GM19438 (cell line): ENCODE measurements around the gene DOCK7.
A peak's percentile ranks its signal among the peaks of the same experiment; 100 is the strongest.
"Not testable (repeated sequence)": the region's sequence is repeated elsewhere in the genome, so short reads cannot be mapped to it uniquely, and the experiment has no call there.

Source experiments
- ATAC-seq: cut with Tn5 transposase; IDR thresholded peaks from one replicate; pipeline ENCODE4 v1.9.1; 2021; ENCODE audit warnings: low read depth; ENCODE audit not compliant: unreplicated experiment

The DOCK7 gene

GRCh38 chr1:62539028-62539447 lies 149.1 kb downstream of the DOCK7 start:
- no peak for ATAC-seq

GRCh38 chr1:62536865-62537264 lies 151.3 kb downstream of the DOCK7 start:
- no peak for ATAC-seq

DNA sequence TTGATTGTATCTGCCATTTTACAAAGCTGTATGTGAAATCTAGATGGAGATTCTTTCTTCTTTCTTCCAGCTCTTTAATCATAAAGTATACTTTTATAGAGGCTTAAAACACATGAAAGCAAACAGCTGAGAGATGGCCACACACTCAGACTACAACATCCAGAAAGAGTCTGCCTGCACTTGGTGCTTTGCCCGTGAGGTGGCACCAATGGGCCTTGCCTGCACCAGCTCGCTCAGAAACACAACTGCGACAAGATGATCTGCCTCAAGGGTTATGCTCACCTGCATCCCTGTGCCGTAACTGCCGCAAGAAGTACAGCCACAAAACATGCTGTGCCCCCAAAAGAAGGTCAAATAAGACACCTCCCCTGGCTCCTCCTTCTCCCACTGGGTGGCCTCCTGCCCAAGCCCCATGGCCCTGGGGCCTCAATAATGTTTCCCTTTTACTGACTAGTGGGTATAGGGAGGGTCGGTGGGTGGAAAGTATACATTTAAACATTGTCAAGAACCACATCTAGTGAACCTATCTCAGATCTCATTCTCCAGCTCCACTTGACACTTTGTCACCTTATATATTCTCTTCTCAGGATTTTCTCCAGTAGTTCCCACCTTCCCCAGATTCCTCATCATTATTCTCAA lies 157.6 kb downstream of the DOCK7 start:
- ATAC-seq = peak; percentile 55

GRCh38 chr1:62529227-62529626 lies 159.0 kb downstream of the DOCK7 start:
- no peak for ATAC-seq

DNA sequence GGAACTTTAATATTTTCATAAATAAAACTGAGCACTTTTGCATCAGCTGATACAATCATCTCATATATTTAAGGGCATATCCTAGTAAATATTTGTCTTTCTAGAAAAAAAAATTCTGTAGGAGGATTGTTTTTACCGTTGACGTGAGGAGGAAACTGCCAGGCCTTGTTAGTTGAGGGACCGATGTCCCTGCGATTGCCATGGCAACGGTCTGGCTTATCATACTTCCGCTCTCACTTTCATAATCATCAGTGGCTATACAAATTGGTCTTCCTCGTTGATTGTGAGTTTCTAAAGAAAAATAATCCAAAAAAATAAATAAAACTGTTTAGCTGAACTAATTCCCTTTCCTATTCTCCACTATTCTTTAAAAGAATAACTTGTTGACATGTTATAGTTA lies 160.2 kb downstream of the DOCK7 start:
- peak; percentile 69 for ATAC-seq

- not testable (repeated sequence) for ATAC-seq
Measured at GRCh38 chr1:62527346-62527745, 160.8 kb downstream of the DOCK7 start.

GRCh38 chr1:62523860-62524259 lies 164.3 kb downstream of the DOCK7 start:
- no peak for ATAC-seq

DNA sequence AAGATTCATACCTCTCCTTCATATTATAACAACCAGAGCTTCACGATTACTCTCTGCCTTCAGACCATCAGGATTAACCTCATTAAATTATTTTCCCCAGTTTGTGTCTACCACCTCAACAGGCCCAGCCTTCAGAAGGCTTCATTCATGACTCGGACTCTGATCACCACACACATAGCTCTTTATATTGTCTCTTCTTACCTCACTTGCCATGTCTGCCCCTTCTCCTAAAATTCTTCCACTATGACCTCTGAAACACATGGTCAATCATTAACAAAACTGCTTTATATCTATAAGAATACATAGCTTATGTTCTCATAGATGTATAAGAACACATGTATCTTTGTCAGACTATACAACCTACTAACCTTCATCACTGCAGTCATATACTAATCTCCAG lies 171.6 kb downstream of the DOCK7 start:
- no peak for ATAC-seq

DNA sequence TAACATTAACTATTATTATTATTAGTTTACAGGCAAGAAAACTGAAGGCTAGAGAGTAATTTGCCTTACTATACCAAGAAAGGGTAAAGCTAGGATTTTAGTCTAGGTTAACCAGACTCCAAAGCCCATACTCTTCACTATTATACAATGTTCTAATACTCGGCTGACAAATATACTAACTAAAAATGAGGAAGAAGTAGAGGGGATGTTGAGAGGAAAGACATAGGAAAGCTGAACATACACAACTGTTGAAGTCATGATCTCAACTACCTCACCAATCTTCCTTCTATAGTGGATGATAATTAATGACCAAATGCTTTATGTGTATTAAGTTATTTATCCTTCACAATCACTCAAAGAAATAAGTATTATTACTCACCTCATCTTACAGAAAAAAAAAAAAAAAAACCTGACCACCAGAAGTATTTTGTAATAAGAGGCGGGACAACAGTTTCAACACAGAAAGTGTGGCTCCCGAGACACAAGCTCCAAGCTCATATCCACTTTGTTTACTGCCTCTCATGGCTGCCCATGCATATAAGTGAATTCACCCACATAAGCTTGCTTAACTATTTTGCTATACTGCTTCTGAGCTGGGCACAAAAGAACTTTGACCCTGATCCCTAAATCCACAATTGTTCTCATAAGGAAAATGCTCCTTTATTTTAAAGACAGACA lies 173.3 kb downstream of the DOCK7 start:
- no peak for ATAC-seq

DNA sequence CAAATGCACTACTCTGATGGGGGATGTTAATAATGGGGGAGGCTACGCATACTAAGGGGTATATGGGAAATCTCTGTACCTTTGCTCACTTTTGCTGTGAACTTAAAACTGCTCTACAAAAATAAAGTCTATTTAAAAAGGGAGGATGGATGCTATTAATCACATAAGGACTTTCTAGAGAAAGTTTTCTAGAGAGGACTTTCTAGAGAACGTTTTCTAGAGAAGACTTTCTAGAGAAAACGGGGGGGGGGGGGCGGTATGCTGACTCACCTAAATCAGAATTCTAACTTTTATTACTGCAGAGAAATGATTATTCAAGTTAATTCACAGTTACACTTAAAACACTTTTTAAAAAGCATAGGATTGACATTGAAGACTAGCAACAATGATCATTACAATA lies 175.2 kb downstream of the DOCK7 start:
- ATAC-seq = no peak

- no peak for ATAC-seq
Measured at GRCh38 chr1:62509028-62509427, 179.2 kb downstream of the DOCK7 start.

- no peak for ATAC-seq
Measured at GRCh38 chr1:62508187-62508758, 179.9 kb downstream of the DOCK7 start.

GRCh38 chr1:62500210-62500609 lies 188.0 kb downstream of the DOCK7 start:
- no peak for ATAC-seq

DNA sequence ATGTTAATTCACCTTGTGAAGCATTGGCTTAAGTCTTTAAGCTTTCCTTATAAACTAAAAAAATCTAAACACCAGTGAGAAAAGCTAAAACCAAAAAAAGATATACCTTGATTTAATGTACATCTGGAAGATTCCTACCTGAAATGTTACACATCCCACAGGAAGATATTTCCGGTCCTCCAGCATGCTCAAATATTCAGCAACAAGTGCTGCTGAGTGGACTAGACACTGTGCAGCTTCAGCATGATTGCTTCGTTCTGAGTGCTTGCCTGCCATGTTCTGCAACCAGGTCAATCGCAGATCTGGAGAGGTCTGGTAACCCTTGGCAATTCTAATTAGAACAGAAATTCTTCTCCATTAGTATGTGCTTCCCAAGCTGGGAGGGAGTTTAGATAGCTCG lies 194.0 kb downstream of the DOCK7 start:
- ATAC-seq = no peak

GRCh38 chr1:62493656-62494055 lies 194.5 kb downstream of the DOCK7 start:
- ATAC-seq = no peak

- no peak for ATAC-seq
Measured at GRCh38 chr1:62492521-62492920, 195.7 kb downstream of the DOCK7 start.

DNA sequence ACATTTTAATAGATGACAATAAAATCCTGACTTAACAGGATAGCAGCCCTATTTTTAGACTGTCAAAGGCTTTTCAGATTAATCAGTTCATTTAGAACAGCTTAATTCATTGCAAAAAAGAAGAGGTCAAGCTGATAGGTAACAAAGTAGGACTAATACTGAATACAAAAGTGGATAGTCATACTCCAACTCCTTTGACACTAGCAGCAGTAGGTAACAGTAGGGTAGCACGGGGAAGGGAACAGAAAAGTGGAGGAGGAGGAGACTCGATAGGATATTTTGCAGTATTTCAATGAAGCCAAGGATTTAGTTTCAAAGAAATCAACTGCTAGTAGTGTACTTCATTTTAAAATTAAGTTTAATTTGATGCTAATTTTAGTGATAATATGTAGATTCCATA lies 200.2 kb downstream of the DOCK7 start:
- ATAC-seq = no peak

GRCh38 chr1:62484824-62485468 lies 203.2 kb downstream of the DOCK7 start:
- no peak for ATAC-seq

DNA sequence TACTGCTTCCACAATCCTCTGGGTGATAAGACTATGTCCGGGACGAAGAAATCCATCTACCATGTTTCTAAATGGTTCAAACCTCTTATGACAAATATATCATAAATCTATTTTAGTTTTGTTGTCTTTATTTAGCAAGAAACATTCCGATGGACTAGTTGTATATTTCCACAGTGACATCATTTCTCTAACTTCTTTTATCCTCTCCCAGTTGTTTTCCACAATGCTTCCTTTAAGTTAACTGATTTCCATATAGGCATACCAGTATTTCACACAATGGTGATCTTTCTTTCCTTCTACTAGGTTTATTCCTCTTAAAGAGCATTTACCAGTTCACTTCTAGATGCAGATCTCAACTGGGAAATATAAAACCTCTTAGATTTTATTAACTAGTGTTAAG lies 206.5 kb downstream of the DOCK7 start:
- no peak for ATAC-seq

DNA sequence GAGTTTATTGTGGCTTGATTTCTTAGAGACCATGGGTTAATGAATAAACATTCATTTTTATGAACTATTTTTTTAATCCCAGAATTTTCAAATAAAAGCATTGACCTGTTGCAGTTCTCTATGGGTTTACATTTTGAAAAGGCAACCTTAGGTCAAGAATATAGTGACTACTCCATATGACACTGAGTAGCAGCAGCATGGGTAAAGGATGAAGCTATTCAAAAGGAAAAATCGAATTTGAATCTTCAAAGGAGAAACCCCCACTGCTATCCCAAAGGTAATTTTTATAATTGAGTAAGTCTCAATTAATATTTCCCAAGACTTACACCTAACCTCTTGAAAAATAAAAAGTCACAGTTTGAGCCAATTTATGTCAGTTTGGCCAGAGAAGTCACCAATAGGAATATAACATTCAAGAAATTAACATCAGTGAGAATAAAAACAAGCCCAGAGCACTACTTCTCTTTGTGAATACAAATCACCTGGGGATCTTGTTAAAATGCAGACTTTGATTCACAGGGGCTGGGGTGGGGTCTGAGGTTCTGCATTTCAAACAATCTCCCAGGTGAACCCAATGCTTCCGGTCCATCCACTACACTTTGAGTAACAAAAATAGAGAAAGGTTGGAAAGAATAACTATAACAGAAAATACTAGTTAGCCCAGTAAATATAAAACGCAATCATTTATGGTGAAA lies 211.5 kb downstream of the DOCK7 start:
- ATAC-seq = no peak

GRCh38 chr1:62467092-62467491 lies 221.1 kb downstream of the DOCK7 start:
- ATAC-seq = no peak
